HEK293 (cell line): ENCODE data around the gene CFAP53.
A peak's percentile ranks its signal among the peaks of the same experiment; 100 is the strongest.

Source experiments
- CTCF ChIA-PET: fragments of 350-600 bp; formaldehyde crosslinking; extraction: SDS; loops from one replicate; lab custom pipeline; 2021; ENCODE audit warnings: antibody characterized with exemption; lab: Yijun Ruan, JAX
- POLR2A ChIA-PET: fragments of 300-600 bp; formaldehyde crosslinking; extraction: SDS; loops from one replicate; lab custom pipeline; 2020; ENCODE audit warnings: antibody characterized with exemption, inconsistent platforms; lab: Yijun Ruan, JAX
- H3K27ac ChIP-seq: fragments of 200-500 bp; sonication (Bioruptor generic); 2 replicates; pipeline ENCODE4 v1.5.1; 2014; ENCODE audit warnings: low read depth, low read length, control low read depth, inconsistent platforms; ENCODE audit errors: extremely low read depth
- H3K36me3 ChIP-seq, 2 experiments: fragments of 200-500 bp in 1 of 2; sonication (Bioruptor generic) in 1 of 2; 1 replicate in 1 of 2; 2 replicates in 1 of 2; pipeline ENCODE4 v1.5.1; 2014 to 2017; ENCODE audit warnings: inconsistent platforms in 2 of 2, low read length in 2 of 2; ENCODE audit not compliant: control insufficient read depth in 2 of 2, insufficient read depth in 1 of 2
- H3K4me1 ChIP-seq: fragments of 200-500 bp; sonication (Bioruptor generic); 2 replicates; pipeline ENCODE4 v1.5.1; 2014; ENCODE audit warnings: mild to moderate bottlenecking, low read length, inconsistent platforms; ENCODE audit not compliant: control insufficient read depth, insufficient read depth
- H3K4me3 ChIP-seq: 2 replicates; pipeline ENCODE4 v1.5.1; 2011; ENCODE audit warnings: low read depth, mild to moderate bottlenecking, control low read depth, low read length, moderate library complexity
- H3K9me3 ChIP-seq: fragments of 200-500 bp; sonication (Bioruptor generic); 2 replicates; pipeline ENCODE4 v1.5.1; 2014; ENCODE audit warnings: low read depth, low read length, inconsistent platforms; ENCODE audit not compliant: control insufficient read depth, insufficient read depth
- BCL11A ChIP-seq: fragments of 450-650 bp; formaldehyde crosslinking; IDR thresholded peaks from 2 replicates; pipeline ENCODE4 v1.5.1; 2016; ENCODE audit warnings: low read depth, missing biosample characterization, missing genetic modification characterization
- ZBTB48 ChIP-seq: fragments of 450-650 bp; formaldehyde crosslinking; IDR thresholded peaks from 2 replicates; pipeline ENCODE4 v1.5.1; 2016; ENCODE audit warnings: missing biosample characterization, missing genetic modification characterization
- ZNF114 ChIP-seq: fragments of 450-650 bp; formaldehyde crosslinking; IDR thresholded peaks from 2 replicates; pipeline ENCODE4 v1.5.0; 2017; ENCODE audit warnings: missing biosample characterization, missing genetic modification characterization
- ZNF23 ChIP-seq: fragments of 450-650 bp; formaldehyde crosslinking; IDR thresholded peaks from 2 replicates; pipeline ENCODE4 v1.5.1; 2016; ENCODE audit warnings: missing biosample characterization, missing genetic modification characterization, borderline replicate concordance
- ZNF692 ChIP-seq: fragments of 450-650 bp; formaldehyde crosslinking; IDR thresholded peaks from 2 replicates; pipeline ENCODE4 v1.5.1; 2016; ENCODE audit warnings: missing biosample characterization, missing genetic modification characterization
- ZNF776 ChIP-seq: fragments of 450-650 bp; formaldehyde crosslinking; IDR thresholded peaks from 2 replicates; pipeline ENCODE4 v1.5.0; 2017; ENCODE audit warnings: missing biosample characterization, missing genetic modification characterization, borderline replicate concordance
- TF ChIP-seq, protein P1 (sequence below): fragments of 450-650 bp; formaldehyde crosslinking; IDR thresholded peaks from 2 replicates; pipeline ENCODE4 v1.5.1; 2016; ENCODE audit warnings: missing biosample characterization, missing genetic modification characterization
- TF ChIP-seq, protein P2 (sequence below): fragments of 450-650 bp; formaldehyde crosslinking; conservative IDR thresholded peaks from 2 replicates; pipeline ENCODE4 v1.5.1; 2016; ENCODE audit warnings: low read depth, missing biosample characterization, missing genetic modification characterization
- TF ChIP-seq, protein P3 (sequence below): fragments of 450-650 bp; formaldehyde crosslinking; IDR thresholded peaks from 2 replicates; pipeline ENCODE4 v1.5.1; 2016; ENCODE audit warnings: missing biosample characterization, missing genetic modification characterization
- TF ChIP-seq, protein P4 (sequence below): fragments of 450-650 bp; formaldehyde crosslinking; IDR thresholded peaks from 2 replicates; pipeline ENCODE4 v1.5.1; 2016; ENCODE audit warnings: missing biosample characterization, missing genetic modification characterization
- TF ChIP-seq, protein P5 (sequence below): fragments of 450-650 bp; formaldehyde crosslinking; IDR thresholded peaks from 2 replicates; pipeline ENCODE4 v1.5.1; 2017; ENCODE audit warnings: missing biosample characterization, missing genetic modification characterization
- TF ChIP-seq, protein P6 (sequence below): fragments of 450-650 bp; formaldehyde crosslinking; IDR thresholded peaks from 2 replicates; pipeline ENCODE4 v1.5.1; 2016; ENCODE audit warnings: missing biosample characterization, missing genetic modification characterization

Gene CFAP53

DNA sequence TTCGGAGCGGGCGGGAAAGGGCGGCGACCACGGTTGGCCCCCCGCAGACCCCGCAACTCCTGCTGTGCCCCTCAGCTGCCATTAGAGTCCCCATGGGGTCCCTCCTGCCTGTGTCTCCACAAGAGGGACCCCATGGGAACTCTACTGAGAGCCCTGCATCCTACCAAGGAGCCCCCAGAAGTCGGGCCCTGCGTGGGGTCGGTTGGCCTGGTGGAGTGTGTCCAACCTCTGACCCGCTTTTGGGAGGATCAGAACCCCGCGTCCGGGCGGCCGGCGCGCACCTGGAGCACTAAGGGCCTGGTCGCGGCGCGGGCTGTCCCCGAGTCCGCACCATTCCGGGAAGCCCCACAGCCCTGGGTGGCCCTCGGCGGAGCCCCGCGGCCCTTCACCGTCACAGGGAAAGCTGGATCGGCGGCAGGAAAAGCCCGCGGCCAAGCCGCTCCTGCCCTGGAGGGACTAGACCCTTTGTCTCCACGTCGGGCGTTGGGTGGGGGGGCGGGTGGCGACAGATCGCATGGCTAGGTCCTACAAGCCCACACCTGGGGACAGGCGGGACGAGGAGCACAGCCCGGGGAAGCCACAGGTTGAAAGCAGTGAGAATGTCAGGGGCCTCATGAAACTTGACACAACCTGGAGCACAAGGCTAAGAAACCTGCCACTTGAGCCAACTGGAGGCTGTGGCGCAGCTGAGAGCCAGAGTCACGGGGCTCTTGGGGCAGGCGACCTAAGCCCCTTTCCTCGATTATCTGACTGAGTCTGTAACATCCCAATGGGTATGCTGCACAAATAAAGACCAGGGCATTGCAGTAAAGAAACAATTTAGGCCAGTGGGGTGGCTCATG lies 32.4 kb upstream of the CFAP53 start:
- CTCF ChIA-PET: interaction anchor here (0.7 kb wide), 1 partner anchor 9 kb away, joined by 3 read pairs; no protein-coding TSS in a partner anchor
- POLR2A ChIA-PET: interaction anchor here (0.6 to 1.0 kb wide), 2 partner anchors 17 to 812 kb away, joined by 4 to 6 read pairs; partner anchors contain the start of gene MBD1
- no peak overlapping the region for H3K27ac ChIP-seq

DNA sequence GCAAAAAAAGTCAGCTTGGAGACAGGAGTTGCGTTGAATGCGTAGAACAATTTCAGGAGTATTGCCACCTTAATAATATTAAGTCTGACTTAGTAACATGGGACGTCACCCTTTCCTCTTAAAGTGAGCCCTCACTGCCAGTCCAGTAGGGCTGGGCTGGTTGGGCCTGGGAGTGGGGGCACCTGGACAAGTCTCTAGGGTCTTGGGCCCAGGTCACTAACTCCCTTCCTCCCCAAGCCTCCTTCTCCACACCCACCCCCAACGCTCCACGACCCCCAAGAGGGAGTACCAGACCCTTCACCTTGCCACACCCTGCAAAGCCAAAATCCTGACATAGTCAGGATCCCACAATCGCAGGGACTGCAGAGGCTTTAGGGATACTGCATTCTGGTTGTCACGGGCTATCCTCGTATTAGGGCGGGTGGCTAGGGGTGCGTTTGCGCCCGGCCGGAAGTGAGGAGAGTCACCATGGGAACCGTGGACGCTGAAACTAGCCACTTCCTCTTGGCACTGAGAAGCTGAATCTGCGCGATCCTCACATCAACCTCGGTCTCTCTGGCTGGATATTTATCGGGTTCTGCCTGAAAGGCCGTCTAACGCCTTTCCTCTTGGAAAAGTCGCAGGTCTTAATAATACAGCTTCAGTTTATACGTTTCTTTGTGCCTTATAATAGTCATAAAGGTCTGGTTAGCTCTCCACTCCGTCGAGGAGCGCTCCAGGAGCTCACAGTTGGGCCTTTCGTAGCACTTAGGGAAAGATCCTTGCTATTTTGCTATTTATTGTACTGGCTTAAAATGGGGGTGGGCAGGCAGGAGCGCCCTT lies 31.5 kb upstream of the CFAP53 start:
- peak overlapping the region; percentile 35 for H3K4me3 ChIP-seq
- TF ChIP-seq, protein P1, sequence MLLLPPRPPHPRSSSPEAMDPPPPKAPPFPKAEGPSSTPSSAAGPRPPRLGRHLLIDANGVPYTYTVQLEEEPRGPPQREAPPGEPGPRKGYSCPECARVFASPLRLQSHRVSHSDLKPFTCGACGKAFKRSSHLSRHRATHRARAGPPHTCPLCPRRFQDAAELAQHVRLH: no peak
- TF ChIP-seq, protein P2, sequence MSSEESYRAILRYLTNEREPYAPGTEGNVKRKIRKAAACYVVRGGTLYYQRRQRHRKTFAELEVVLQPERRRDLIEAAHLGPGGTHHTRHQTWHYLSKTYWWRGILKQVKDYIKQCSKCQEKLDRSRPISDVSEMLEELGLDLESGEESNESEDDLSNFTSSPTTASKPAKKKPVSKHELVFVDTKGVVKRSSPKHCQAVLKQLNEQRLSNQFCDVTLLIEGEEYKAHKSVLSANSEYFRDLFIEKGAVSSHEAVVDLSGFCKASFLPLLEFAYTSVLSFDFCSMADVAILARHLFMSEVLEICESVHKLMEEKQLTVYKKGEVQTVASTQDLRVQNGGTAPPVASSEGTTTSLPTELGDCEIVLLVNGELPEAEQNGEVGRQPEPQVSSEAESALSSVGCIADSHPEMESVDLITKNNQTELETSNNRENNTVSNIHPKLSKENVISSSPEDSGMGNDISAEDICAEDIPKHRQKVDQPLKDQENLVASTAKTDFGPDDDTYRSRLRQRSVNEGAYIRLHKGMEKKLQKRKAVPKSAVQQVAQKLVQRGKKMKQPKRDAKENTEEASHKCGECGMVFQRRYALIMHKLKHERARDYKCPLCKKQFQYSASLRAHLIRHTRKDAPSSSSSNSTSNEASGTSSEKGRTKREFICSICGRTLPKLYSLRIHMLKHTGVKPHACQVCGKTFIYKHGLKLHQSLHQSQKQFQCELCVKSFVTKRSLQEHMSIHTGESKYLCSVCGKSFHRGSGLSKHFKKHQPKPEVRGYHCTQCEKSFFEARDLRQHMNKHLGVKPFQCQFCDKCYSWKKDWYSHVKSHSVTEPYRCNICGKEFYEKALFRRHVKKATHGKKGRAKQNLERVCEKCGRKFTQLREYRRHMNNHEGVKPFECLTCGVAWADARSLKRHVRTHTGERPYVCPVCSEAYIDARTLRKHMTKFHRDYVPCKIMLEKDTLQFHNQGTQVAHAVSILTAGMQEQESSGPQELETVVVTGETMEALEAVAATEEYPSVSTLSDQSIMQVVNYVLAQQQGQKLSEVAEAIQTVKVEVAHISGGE: peak; percentile 43
- TF ChIP-seq, protein P3, sequence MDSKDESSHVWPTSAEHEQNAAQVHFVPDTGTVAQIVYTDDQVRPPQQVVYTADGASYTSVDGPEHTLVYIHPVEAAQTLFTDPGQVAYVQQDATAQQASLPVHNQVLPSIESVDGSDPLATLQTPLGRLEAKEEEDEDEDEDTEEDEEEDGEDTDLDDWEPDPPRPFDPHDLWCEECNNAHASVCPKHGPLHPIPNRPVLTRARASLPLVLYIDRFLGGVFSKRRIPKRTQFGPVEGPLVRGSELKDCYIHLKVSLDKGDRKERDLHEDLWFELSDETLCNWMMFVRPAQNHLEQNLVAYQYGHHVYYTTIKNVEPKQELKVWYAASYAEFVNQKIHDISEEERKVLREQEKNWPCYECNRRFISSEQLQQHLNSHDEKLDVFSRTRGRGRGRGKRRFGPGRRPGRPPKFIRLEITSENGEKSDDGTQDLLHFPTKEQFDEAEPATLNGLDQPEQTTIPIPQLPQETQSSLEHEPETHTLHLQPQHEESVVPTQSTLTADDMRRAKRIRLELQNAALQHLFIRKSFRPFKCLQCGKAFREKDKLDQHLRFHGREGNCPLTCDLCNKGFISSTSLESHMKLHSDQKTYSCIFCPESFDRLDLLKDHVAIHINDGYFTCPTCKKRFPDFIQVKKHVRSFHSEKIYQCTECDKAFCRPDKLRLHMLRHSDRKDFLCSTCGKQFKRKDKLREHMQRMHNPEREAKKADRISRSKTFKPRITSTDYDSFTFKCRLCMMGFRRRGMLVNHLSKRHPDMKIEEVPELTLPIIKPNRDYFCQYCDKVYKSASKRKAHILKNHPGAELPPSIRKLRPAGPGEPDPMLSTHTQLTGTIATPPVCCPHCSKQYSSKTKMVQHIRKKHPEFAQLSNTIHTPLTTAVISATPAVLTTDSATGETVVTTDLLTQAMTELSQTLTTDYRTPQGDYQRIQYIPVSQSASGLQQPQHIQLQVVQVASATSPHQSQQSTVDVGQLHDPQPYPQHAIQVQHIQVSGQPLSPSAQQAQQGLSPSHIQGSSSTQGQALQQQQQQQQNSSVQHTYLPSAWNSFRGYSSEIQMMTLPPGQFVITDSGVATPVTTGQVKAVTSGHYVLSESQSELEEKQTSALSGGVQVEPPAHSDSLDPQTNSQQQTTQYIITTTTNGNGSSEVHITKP: 0 out of 2 replicates have a peak, but pooled peaks have one; percentile 21
- 0 out of 2 replicates have a peak, but pooled peaks have one; percentile 26 for TF ChIP-seq ZBTB48 (tag by site-specific recombination)
- TF ChIP-seq, protein P4, sequence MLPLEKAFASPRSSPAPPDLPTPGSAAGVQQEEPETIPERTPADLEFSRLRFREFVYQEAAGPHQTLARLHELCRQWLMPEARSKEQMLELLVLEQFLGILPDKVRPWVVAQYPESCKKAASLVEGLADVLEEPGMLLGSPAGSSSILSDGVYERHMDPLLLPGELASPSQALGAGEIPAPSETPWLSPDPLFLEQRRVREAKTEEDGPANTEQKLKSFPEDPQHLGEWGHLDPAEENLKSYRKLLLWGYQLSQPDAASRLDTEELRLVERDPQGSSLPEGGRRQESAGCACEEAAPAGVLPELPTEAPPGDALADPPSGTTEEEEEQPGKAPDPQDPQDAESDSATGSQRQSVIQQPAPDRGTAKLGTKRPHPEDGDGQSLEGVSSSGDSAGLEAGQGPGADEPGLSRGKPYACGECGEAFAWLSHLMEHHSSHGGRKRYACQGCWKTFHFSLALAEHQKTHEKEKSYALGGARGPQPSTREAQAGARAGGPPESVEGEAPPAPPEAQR (tag by site-specific recombination): no peak
- ChIA-PET POLR2A (interaction anchor here (0.6 to 1.0 kb wide), 2 partner anchors 16 to 811 kb away, joined by 4 to 6 read pairs; partner anchors contain the start of gene MBD1), CTCF (no interaction called here)
- H3K9me3 ChIP-seq: no peaks in the 10 kb centered on the region
- H3K27ac ChIP-seq: no peak overlapping the region
- H3K36me3 ChIP-seq: no peaks in the 10 kb centered on the region
- H3K4me1 ChIP-seq: no peaks in the 10 kb centered on the region

More for the DNA sequence above, 32.4 kb upstream of the CFAP53 start:
- TF ChIP-seq ZNF692: no peak
- no peak for TF ChIP-seq BCL11A
- TF ChIP-seq ZNF114 (tag by site-specific recombination): no peak
- no peak for TF ChIP-seq ZNF23 (tag by site-specific recombination)
- TF ChIP-seq, protein P5, sequence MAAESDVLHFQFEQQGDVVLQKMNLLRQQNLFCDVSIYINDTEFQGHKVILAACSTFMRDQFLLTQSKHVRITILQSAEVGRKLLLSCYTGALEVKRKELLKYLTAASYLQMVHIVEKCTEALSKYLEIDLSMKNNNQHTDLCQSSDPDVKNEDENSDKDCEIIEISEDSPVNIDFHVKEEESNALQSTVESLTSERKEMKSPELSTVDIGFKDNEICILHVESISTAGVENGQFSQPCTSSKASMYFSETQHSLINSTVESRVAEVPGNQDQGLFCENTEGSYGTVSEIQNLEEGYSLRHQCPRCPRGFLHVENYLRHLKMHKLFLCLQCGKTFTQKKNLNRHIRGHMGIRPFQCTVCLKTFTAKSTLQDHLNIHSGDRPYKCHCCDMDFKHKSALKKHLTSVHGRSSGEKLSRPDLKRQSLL (tag by site-specific recombination): no peak
- TF ChIP-seq, protein P6, sequence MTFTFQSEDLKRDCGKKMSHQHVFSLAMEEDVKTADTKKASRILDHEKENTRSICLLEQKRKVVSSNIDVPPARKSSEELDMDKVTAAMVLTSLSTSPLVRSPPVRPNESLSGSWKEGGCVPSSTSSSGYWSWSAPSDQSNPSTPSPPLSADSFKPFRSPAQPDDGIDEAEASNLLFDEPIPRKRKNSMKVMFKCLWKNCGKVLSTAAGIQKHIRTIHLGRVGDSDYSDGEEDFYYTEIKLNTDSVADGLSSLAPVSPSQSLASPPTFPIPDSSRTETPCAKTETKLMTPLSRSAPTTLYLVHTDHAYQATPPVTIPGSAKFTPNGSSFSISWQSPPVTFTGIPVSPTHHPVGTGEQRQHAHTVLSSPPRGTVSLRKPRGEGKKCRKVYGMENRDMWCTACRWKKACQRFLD (tag by site-specific recombination): no peak
- no peak for TF ChIP-seq ZNF776 (tag by site-specific recombination)
- Histone ChIP-seq H3K4me3 (no peak overlapping the region), H3K36me3 (no peaks in the 10 kb centered on the region), H3K9me3 (no peaks in the 10 kb centered on the region), H3K4me1 (no peaks in the 10 kb centered on the region)
